ENCODE results near the gene DGCR8.

The DGCR8 gene

GRCh38 chr22:20142711-20143621 is 62.9 kb downstream of the DGCR8 start:
- no peak overlapping the region for H3K4me3 ChIP-seq (ENCODE audit: low read depth, low read length)
- no peak for TF ChIP-seq CTCF (IDR thresholded peaks at IDR 0.05; ENCODE audit: borderline replicate concordance, insufficient read depth, low read depth, low read length)

- H3K4me3 ChIP-seq (ENCODE audit: low read depth, low read length): no peak overlapping the region
- TF ChIP-seq CTCF (IDR thresholded peaks at IDR 0.05; ENCODE audit: borderline replicate concordance, insufficient read depth, low read depth, low read length): no peak
Measured at GRCh38 chr22:20143883-20144665, 64.0 kb downstream of the DGCR8 start.

GRCh38 chr22:20145206-20145831 is 65.3 kb downstream of the DGCR8 start:
- no peak for TF ChIP-seq CTCF (IDR thresholded peaks at IDR 0.05; ENCODE audit: borderline replicate concordance, insufficient read depth, low read depth, low read length)
- no peak overlapping the region for H3K4me3 ChIP-seq (ENCODE audit: low read depth, low read length)

GRCh38 chr22:20145832-20146223 is 65.8 kb downstream of the DGCR8 start:
- H3K4me3 ChIP-seq (ENCODE audit: low read depth, low read length): no peak overlapping the region
- TF ChIP-seq CTCF (IDR thresholded peaks at IDR 0.05; ENCODE audit: borderline replicate concordance, insufficient read depth, low read depth, low read length): no peak

GRCh38 chr22:20146777-20147176 is 66.7 kb downstream of the DGCR8 start:
- H3K4me3 ChIP-seq (ENCODE audit: low read depth, low read length): no peak overlapping the region

More at GRCh38 chr22:20146777-20147176, 66.7 kb downstream of the DGCR8 start:
- no peak for TF ChIP-seq CTCF (IDR thresholded peaks at IDR 0.05; ENCODE audit: borderline replicate concordance, insufficient read depth, low read depth, low read length)

Data from GM12875 (cell line).